ENCODE results near the gene ADGRG3.

GRCh38 chr16:57704011-57704904, 36.2 kb downstream of the ADGRG3 start:
- TF ChIP-seq TAF1 (IDR thresholded peaks at IDR 0.05; ENCODE audit: low read depth, low read length) (no peak), POLR2AphosphoS5 (IDR thresholded peaks at IDR 0.05; ENCODE audit: low read depth, low read length) (no peak), POLR2A (IDR thresholded peaks at IDR 0.05; ENCODE audit: low read depth, low read length) (no peak), SPI1 (IDR thresholded peaks at IDR 0.05; ENCODE audit: low read depth, low read length) (no peak), POU2F2 (IDR thresholded peaks at IDR 0.05; ENCODE audit: low read depth, low read length) (no peak)

Measured in GM12891 (cell line).